ENCODE measurements around the gene SGF29. TPM values are rescaled to one million over a fixed set of nuclear protein-coding genes. Genes with fewer than 3 reads are reported as not detected.

SGF29 gene
- total and polyA plus RNA-seq, 9 of the 15 experiments (the other 6 are each of a cell fraction or from before 2014, with no cell fraction given), result 2.6 to 36.1 (median 21.2) TPM

GRCh38 chr16:28531777-28532744, 21.7 kb upstream of the SGF29 start (continued):
- TF ChIP-seq NUFIP1 (IDR thresholded peaks at IDR 0.05; ENCODE audit: partially characterized antibody), result no peak
- TF ChIP-seq ZNF407 (IDR thresholded peaks at IDR 0.05; ENCODE audit: low read depth), result peak; percentile 83
- no peak for TF ChIP-seq ZNF512 (tag; IDR thresholded peaks at IDR 0.05)
- no peak for TF ChIP-seq ARID3B (CRISPR knock-in tag; IDR thresholded peaks at IDR 0.05; ENCODE audit: borderline replicate concordance)
- TF ChIP-seq KHSRP (IDR thresholded peaks at IDR 0.05), result no peak
- no peak for TF ChIP-seq GATA2 (CRISPR knock-in tag; IDR thresholded peaks at IDR 0.05)
